DND-41 (cell line): ENCODE measurements around the gene KCNJ13.
A peak's percentile ranks its signal among the peaks of the same experiment; 100 is the strongest.

Experiments used
- ATAC-seq: fragments of 200-7000 bp; cut with Tn5 transposase; 3 replicates; pipeline ENCODE4 v1.9.1; 2021; ENCODE audit warnings: low read depth; ENCODE audit not compliant: insufficient read depth
- DNase-seq: peaks from one replicate; pipeline ENCODE4 v3.0.0-alpha.2; 2020
- H2AFZ ChIP-seq: 2 replicates; pipeline ENCODE4 v1.6.0; 2012; ENCODE audit warnings: low read depth, low read length
- H3K27ac ChIP-seq: 2 replicates; pipeline ENCODE4 v1.5.1; 2012; ENCODE audit warnings: low read length, inconsistent platforms
- H3K27me3 ChIP-seq: fragments of 200-600 bp; sonication (generic); 2 replicates; pipeline ENCODE4 v1.6.0; 2012; ENCODE audit warnings: low read length, mild to moderate bottlenecking, inconsistent platforms; ENCODE audit not compliant: insufficient read depth, poor library complexity
- H3K36me3 ChIP-seq: 2 replicates; pipeline ENCODE4 v1.5.1; 2012; ENCODE audit warnings: low read length, inconsistent platforms; ENCODE audit not compliant: insufficient read depth
- H3K4me1 ChIP-seq: 2 replicates; pipeline ENCODE4 v1.5.1; 2012; ENCODE audit warnings: mild to moderate bottlenecking, low read length; ENCODE audit not compliant: insufficient read depth
- H3K4me2 ChIP-seq: 2 replicates; pipeline ENCODE4 v1.6.0; 2012; ENCODE audit warnings: mild to moderate bottlenecking, moderate library complexity, low read length, inconsistent platforms; ENCODE audit not compliant: insufficient read depth
- H3K4me3 ChIP-seq, 2 experiments: fragments of 200-600 bp in 1 of 2; shearing (Covaris generic) in 1 of 2; 2 replicates each; pipeline ENCODE4 v1.5.1; 2012 to 2016; ENCODE audit warnings: inconsistent platforms in 2 of 2, low read length in 2 of 2, mild to moderate bottlenecking in 2 of 2, low read depth in 1 of 2, moderate library complexity in 1 of 2
- H3K79me2 ChIP-seq: 2 replicates; pipeline ENCODE4 v1.6.0; 2012; ENCODE audit warnings: low read length, inconsistent platforms; ENCODE audit not compliant: insufficient read depth
- H3K9ac ChIP-seq: 2 replicates; pipeline ENCODE4 v1.6.0; 2012; ENCODE audit warnings: low read depth, mild to moderate bottlenecking, inconsistent platforms, low read length, moderate library complexity
- H3K9me3 ChIP-seq: 2 replicates; pipeline ENCODE4 v1.5.1; 2012; ENCODE audit warnings: low read length, moderate library complexity, mild to moderate bottlenecking, inconsistent platforms; ENCODE audit not compliant: insufficient read depth, severe bottlenecking
- H4K20me1 ChIP-seq: 2 replicates; pipeline ENCODE4 v1.6.0; 2012; ENCODE audit warnings: low read length; ENCODE audit not compliant: insufficient read depth
- CTCF ChIP-seq: IDR thresholded peaks from 2 replicates; pipeline ENCODE4 v1.5.1; 2012; ENCODE audit warnings: borderline replicate concordance, low read length, moderate library complexity, mild to moderate bottlenecking; ENCODE audit not compliant: poor library complexity, severe bottlenecking; ENCODE audit errors: extremely low read depth
- EZH2 ChIP-seq: IDR thresholded peaks from 3 replicates; pipeline ENCODE4 v1.6.1; 2012; ENCODE audit warnings: borderline replicate concordance, low read depth, mild to moderate bottlenecking, moderate library complexity, low read length, inconsistent platforms; ENCODE audit not compliant: severe bottlenecking

The KCNJ13 gene

DNA sequence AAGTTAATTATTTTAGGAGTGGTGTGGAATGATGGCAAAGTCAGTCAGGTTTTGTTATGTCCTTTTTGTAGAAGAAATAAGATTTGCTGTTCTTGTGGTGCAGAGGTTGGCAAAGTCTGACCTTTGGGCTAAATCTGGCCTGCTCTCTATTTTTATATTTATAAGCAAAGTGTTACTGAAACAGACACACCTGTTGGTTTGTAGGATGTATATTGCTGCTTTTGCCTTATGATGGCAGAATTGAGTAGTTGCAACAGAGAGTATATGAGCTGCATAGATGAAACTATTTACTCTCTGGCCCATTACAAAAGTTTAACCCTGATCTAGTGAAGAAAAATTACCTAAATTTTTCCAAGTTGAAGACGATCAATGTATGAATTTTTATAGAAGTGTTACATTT, 34.1 kb upstream of the KCNJ13 start:
- H3K27ac ChIP-seq: no peak overlapping the region
- H3K4me2 ChIP-seq: no peak overlapping the region
- H3K4me1 ChIP-seq: no peaks in the 10 kb centered on the region
- no peaks in the 10 kb centered on the region; the same call in 1 of the 2 replicates for H4K20me1 ChIP-seq
- ATAC-seq (no peak), DNase-seq (no peak)
- TF ChIP-seq EZH2 (no peak), CTCF (no peak)
- no peak overlapping the region for H3K9ac ChIP-seq
- H3K79me2 ChIP-seq: no peaks in the 10 kb centered on the region
- H3K4me3 ChIP-seq: no peak overlapping the region
- no peak overlapping the region for H2AFZ ChIP-seq
- peaks cover 93% of the 10 kb centered on the region for H3K36me3 ChIP-seq
- H3K9me3 ChIP-seq: no peaks in the 10 kb centered on the region
- no peaks in the 10 kb centered on the region for H3K27me3 ChIP-seq

DNA sequence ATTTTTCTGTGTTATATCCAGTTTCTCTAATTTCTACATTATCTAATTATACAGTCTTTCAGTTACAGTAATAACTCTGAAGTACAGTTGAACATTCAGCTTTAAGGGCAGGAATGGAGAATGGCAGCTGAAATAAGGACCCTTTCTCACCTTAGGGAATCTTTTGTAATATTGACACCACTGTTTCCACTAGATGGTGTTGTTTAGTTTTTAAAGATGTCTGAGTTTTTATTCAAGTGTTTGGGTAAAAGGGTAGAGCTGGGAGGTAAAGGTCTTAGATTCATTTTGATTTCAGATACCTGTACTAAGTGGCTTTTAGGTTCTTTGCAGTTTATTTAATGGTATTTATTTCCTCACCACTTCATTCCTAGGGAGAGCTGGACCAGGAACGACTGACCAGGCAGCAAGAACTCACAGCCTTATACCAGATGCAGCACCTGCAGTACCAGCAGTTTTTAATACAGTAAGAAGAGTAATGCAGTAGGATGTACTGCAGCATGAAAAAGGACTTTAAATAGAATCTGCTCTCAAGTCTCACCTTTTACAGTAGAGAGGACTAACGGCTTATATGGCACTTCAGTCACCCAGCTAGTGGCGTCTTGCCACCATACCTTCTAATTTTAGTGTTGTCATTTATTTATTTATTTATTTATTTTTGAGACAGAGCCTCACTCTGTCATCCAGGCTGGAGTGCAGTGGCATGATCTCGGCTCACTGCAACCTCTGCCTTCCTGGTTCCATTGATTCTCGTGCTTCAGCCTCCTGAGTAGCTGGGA, 33.2 kb upstream of the KCNJ13 start:
- H3K79me2 ChIP-seq: no peaks in the 10 kb centered on the region; the same call in 1 of the 2 replicates
- no peak overlapping the region for H3K4me3 ChIP-seq
- no peak overlapping the region for H3K9ac ChIP-seq
- no peaks in the 10 kb centered on the region for H3K4me1 ChIP-seq
- H4K20me1 ChIP-seq: no peaks in the 10 kb centered on the region; the same call in 1 of the 2 replicates
- DNase-seq (no peak), ATAC-seq (no peak)
- peaks cover 88% of the 10 kb centered on the region for H3K36me3 ChIP-seq
- H3K4me2 ChIP-seq: no peak overlapping the region
- TF ChIP-seq CTCF: peak; percentile 22
- TF ChIP-seq EZH2: no peak
- H3K27me3 ChIP-seq: no peaks in the 10 kb centered on the region
- H3K27ac ChIP-seq: no peak overlapping the region
- no peak overlapping the region for H2AFZ ChIP-seq
- no peaks in the 10 kb centered on the region for H3K9me3 ChIP-seq

GRCh38 chr2:232802091-232802490, 25.7 kb upstream of the KCNJ13 start:
- ATAC-seq (no peak), DNase-seq (no peak)
- Histone ChIP-seq H3K27ac (no peak overlapping the region), H3K9ac (no peak overlapping the region), H3K4me1 (no peaks in the 10 kb centered on the region), H3K4me2 (no peak overlapping the region), H3K79me2 (no peaks in the 10 kb centered on the region; the same call in 1 of the 2 replicates), H4K20me1 (no peaks in the 10 kb centered on the region), H3K9me3 (no peaks in the 10 kb centered on the region), H3K36me3 (peaks cover 71% of the 10 kb centered on the region), H3K27me3 (no peaks in the 10 kb centered on the region), H2AFZ (no peak overlapping the region), H3K4me3 (no peak overlapping the region)
- TF ChIP-seq CTCF (no peak), EZH2 (no peak)
